AML-193 (cell line): ENCODE results near the gene TM9SF2.
A peak's percentile ranks its signal among the peaks of the same experiment; 100 is the strongest.

ENCODE experiments used
- DNase-seq, 2 experiments: peaks; one replicate each; lab custom pipeline; 2025; lab: John Stamatoyannopoulos, UW

Gene TM9SF2

GRCh38 chr13:99577934-99578917 lies 77.0 kb downstream of the TM9SF2 start:
- peak; percentile 20 to 46 for DNase-seq

- DNase-seq = no peak
Measured at GRCh38 chr13:99580500-99581268, 79.4 kb downstream of the TM9SF2 start.

- no peak for DNase-seq
Measured at GRCh38 chr13:99582511-99582910, 81.2 kb downstream of the TM9SF2 start.

- DNase-seq = no peak
Measured at GRCh38 chr13:99585609-99586008, 84.3 kb downstream of the TM9SF2 start.

- no peak for DNase-seq
Measured at GRCh38 chr13:99587021-99587420, 85.7 kb downstream of the TM9SF2 start.

- DNase-seq = no peak
Measured at GRCh38 chr13:99587893-99588606, 86.8 kb downstream of the TM9SF2 start.

GRCh38 chr13:99589575-99589974 lies 88.3 kb downstream of the TM9SF2 start:
- no peak for DNase-seq

- no peak for DNase-seq
Measured at GRCh38 chr13:99590519-99591011, 89.3 kb downstream of the TM9SF2 start.

- no peak for DNase-seq
Measured at GRCh38 chr13:99596180-99596579, 94.9 kb downstream of the TM9SF2 start.

GRCh38 chr13:99600318-99600717 lies 99.0 kb downstream of the TM9SF2 start:
- DNase-seq = no peak

GRCh38 chr13:99601535-99601934 lies 100.3 kb downstream of the TM9SF2 start:
- DNase-seq = no peak

GRCh38 chr13:99604636-99605035 lies 103.4 kb downstream of the TM9SF2 start:
- no peak for DNase-seq

GRCh38 chr13:99605420-99606323 lies 104.4 kb downstream of the TM9SF2 start:
- DNase-seq = peak; percentile 56 to 76

- peak; percentile 75 to 94 for DNase-seq
Measured at GRCh38 chr13:99606324-99607066, 105.2 kb downstream of the TM9SF2 start, which contains the start of gene CLYBL. Gene CLYBL, plus strand, starts transcription at chr13:99606690.

GRCh38 chr13:99608345-99608744 lies 107.1 kb downstream of the TM9SF2 start:
- no peak for DNase-seq

GRCh38 chr13:99610702-99611289 lies 109.5 kb downstream of the TM9SF2 start:
- no peak for DNase-seq
